Fibroblast of pulmonary artery (primary cell): Measurements from ENCODE around the gene CIC.

Source experiments
- DNase-seq: peaks from one replicate; pipeline ENCODE4 v3.0.0-alpha.2; 2010; ENCODE audit warnings: low read depth
- H3K4me3 ChIP-seq: replicated peaks from 2 replicates; pipeline ENCODE4 v1.5.1; 2011; ENCODE audit warnings: low read depth, mild to moderate bottlenecking, control low read depth, low read length, moderate library complexity
- TF ChIP-seq, protein P1 (sequence below): IDR thresholded peaks from 2 replicates; pipeline ENCODE4 v1.5.1; 2011; ENCODE audit warnings: mild to moderate bottlenecking, control low read depth, low read length, inconsistent platforms; ENCODE audit errors: missing control alignments

Gene CIC

GRCh38 chr19:42285541-42285941, 16.5 kb downstream of the CIC start:
- peak overlapping the region; percentile 76 for H3K4me3 ChIP-seq
- TF ChIP-seq, protein P1, sequence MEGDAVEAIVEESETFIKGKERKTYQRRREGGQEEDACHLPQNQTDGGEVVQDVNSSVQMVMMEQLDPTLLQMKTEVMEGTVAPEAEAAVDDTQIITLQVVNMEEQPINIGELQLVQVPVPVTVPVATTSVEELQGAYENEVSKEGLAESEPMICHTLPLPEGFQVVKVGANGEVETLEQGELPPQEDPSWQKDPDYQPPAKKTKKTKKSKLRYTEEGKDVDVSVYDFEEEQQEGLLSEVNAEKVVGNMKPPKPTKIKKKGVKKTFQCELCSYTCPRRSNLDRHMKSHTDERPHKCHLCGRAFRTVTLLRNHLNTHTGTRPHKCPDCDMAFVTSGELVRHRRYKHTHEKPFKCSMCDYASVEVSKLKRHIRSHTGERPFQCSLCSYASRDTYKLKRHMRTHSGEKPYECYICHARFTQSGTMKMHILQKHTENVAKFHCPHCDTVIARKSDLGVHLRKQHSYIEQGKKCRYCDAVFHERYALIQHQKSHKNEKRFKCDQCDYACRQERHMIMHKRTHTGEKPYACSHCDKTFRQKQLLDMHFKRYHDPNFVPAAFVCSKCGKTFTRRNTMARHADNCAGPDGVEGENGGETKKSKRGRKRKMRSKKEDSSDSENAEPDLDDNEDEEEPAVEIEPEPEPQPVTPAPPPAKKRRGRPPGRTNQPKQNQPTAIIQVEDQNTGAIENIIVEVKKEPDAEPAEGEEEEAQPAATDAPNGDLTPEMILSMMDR = no peak
- DNase-seq = no peak

DNA sequence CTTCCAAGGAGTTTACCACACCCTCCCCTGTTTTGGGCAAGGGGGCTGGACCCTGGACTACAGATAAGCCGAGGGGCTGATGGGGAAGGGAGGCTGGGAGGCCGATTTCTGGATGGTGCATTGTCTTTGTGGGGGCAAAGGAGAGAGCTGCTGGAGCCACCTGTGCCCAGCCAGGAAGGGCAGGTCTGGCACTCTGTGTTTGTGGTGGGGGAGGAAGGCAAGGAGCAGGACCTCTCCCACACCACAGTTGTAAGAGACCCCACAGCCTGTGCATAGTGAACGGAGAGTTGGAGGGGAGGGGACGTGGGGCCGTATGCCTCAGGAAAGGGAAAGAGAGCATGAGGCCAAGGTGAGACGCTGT, 16.9 kb downstream of the CIC start:
- H3K4me3 ChIP-seq = peak overlapping the region; percentile 76
- DNase-seq = no peak
- TF ChIP-seq, protein P1 = no peak

DNA sequence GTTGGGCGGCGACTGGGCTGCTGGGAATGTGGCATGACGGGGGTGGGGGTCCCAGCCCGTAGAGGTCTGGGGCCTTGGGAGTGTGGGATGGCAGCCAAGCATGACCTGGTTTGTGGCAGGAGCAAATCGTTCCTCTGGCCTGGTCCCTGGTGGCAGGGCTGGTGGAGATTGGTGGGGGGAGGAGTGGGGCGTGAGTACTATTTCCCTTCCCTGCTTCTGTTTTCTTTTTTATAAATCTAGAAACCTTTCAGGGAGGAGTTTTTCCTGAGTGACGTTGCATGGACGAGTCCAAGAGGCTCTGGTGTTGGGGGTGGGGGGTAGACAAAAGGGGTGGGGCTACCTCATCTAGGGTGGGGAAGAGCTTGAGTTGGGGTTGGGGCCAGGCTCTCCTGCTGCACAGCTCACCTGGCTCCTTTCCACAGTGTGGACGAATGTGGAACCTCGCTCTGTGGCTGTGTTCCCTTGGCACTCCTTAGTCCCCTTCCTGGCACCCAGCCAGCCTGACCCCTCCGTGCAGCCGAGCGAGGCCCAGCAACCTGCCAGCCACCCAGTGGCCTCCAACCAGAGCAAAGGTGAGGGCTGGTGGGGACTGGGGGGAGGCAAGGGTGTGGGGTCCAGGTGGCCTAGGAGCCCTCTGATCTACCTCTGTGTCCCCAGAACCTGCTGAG, 17.4 kb downstream of the CIC start:
- H3K4me3 ChIP-seq = peak overlapping the region; percentile 76
- peak; percentile 58 for DNase-seq
- TF ChIP-seq, protein P1 = no peak

DNA sequence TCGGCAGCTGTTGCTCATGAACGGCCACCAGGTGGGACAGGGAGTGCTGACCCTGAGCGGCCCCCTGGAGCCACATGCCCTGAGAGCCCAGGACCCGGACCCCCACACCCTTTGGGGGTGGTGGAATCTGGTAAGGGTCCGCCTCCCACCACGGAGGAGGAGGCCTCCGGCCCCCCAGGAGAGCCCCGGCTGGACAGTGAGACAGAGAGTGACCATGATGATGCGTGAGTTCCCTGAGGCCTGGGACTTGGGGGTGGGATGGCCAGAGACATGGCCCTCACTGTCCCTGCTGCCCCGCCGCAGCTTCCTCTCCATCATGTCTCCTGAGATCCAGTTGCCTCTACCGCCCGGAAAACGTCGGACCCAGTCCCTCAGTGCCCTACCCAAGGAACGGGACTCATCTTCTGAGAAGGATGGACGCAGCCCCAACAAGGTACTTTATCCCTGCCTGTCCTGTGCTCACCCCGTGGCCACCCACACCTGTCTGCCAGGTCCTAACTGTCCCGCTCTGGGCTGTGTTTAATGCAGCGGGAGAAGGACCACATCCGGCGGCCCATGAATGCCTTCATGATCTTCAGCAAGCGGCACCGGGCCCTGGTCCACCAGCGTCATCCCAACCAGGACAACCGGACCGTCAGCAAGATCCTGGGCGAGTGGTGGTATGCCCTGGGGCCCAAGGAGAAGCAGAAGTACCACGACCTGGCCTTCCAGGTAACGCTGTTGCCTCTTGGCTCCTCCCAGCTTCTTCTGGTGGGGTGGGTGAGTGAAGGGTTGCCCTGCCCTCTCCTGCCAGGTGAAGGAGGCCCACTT, 18.2 kb downstream of the CIC start:
- TF ChIP-seq, protein P1 = no peak
- no peak overlapping the region for H3K4me3 ChIP-seq
- DNase-seq = no peak

GRCh38 chr19:42287827-42288107, 18.7 kb downstream of the CIC start:
- H3K4me3 ChIP-seq = no peak overlapping the region
- TF ChIP-seq, protein P1 = no peak
- no peak for DNase-seq

GRCh38 chr19:42288387-42288786, 19.3 kb downstream of the CIC start:
- no peak for DNase-seq
- H3K4me3 ChIP-seq = no peak overlapping the region
- TF ChIP-seq, protein P1 = no peak
